Heart left ventricle (tissue), 13 donors: ENCODE data around the gene TNFRSF9.

ENCODE experiments used
- CTCF ChIP-seq, 12 donors: fragments of 200-600 bp; sonication (generic) in 4 of 12; IDR thresholded peaks; one replicate each; pipeline versions ENCODE4 v1.5.0 to v1.8.0; 2018 to 2022; ENCODE audit warnings: antibody characterized with exemption in 12 of 12, mild to moderate bottlenecking in 5 of 12
- POLR2A ChIP-seq, 2 donors: fragments of 450-650 bp; IDR thresholded peaks; one replicate each; pipeline ENCODE4 v1.6.1; 2017; ENCODE audit warnings: antibody characterized with exemption in 2 of 2, mild to moderate bottlenecking in 2 of 2, moderate library complexity in 2 of 2
- donor health status: ischemic (EF 13 %, LVEDD 7.1; RV severe dilation, severe dysfunction).
- donor health status: DM: no; HTN: yes; CAD: no.
- donor health status: DM: no; HTN: no; CAD: no.
- donor health status: ischemic (EF 25% LVEDD 6.9; RV normal size, moderate dysfunction).
- donor health status: ischemic (EF 25% LVEDD 5.7; RV mildly dilated, moderate dysfunction).
- donor health status: ischemic (EF 35%, LVEDD 5.7; RV mildly dilated, moderate dysfunction).
- donor health status: nonischemic (EF 11% LVEDD 7.7; RV severe dilation, severe dysfunction).
- donor health status: DM: yes; HTN: yes; CAD: no.
- donor health status: PGD.
- donor health status: ischemic (EF 29% LVEDD 5.4; RV normal size, mild dysfunction).
- donor health status: nonischemic (EF 23%, LVEDD 6.1; RV moderate dilation, normal function).

GRCh38 chr1:7940745-7941436 lies at the start of gene TNFRSF9:
- TF ChIP-seq CTCF (IDR thresholded peaks at IDR 0.05) = no peak
- TF ChIP-seq POLR2A (IDR thresholded peaks at IDR 0.05) = no peak
